ENCODE results near the gene CDV3. TPM values are rescaled to one million over a fixed set of nuclear protein-coding genes. Genes with fewer than 3 reads are reported as not detected.

Gene CDV3
- polyA plus RNA-seq, 2 of the 4 experiments (the other 2 are of a cell fraction), result 101 to 120 TPM

GRCh38 chr3:133574260-133574881 is 885 bp downstream of the CDV3 start:
- 2% methylated on average over 11 of the region's 54 CpGs for WGBS (ENCODE audit: missing lambda C conversion rate)
- no peaks in the 10 kb centered on the region for H3K9me3 ChIP-seq
- peaks cover 54% of the 10 kb centered on the region for H3K4me1 ChIP-seq
- FAIRE-seq (no peak), ATAC-seq (peak; percentile 18 to 49), DNase-seq (ENCODE audit: low read depth in 1 of 2, low spot score in 1 of 2) (peak in 1 of 2 experiments; percentile 39)
- peak overlapping the region; percentile 83 for H3K4me2 ChIP-seq
- H3K4me3 ChIP-seq, result peak overlapping the region; percentile 86
- H3K27ac ChIP-seq, result peak overlapping the region; percentile 95 to 100
- ChIA-PET CTCF (interaction anchor here (0.5 to 1.4 kb wide), 5 partner anchors 11 to 843 kb away, joined by 3 to 7 read pairs (median 3); no protein-coding TSS in a partner anchor), POLR2A (interaction anchor here (1.5 to 2.6 kb wide), 5 partner anchors 10 to 110 kb away, joined by 3 to 17 read pairs (median 8); no protein-coding TSS in a partner anchor)
- no peak for TF ChIP-seq MAZ (IDR thresholded peaks at IDR 0.05; ENCODE audit: borderline replicate concordance, low read depth, low read length)
- TF ChIP-seq BHLHE40 (IDR thresholded peaks at IDR 0.05; ENCODE audit: low read depth, low read length), result no peak
- TF ChIP-seq ZNF302 (CRISPR knock-in tag; IDR thresholded peaks at IDR 0.05), result no peak
- TF ChIP-seq MYC (IDR thresholded peaks at IDR 0.05; ENCODE audit: borderline replicate concordance, low read length), result 0 out of 2 replicates have a peak, but pooled peaks have one; percentile 21
- peak; percentile 52; the same call in 1 of the 2 replicates for TF ChIP-seq HOXB5 (CRISPR knock-in tag; IDR thresholded peaks at IDR 0.05)
- TF ChIP-seq NPAS2 (CRISPR knock-in tag; IDR thresholded peaks at IDR 0.05; ENCODE audit: borderline replicate concordance), result 0 out of 2 replicates have a peak, but pooled peaks have one; percentile 13
- TF ChIP-seq HOXA7 (CRISPR knock-in tag; IDR thresholded peaks at IDR 0.05), result no peak
- no peak for TF ChIP-seq CBX8 (IDR thresholded peaks at IDR 0.05)
- TF ChIP-seq JUN (IDR thresholded peaks at IDR 0.05), result no peak
- TF ChIP-seq RAD21 (conservative IDR thresholded peaks at IDR 0.05 in 1 of 2, IDR thresholded peaks at IDR 0.05 in 1 of 2), result 0 out of 5 replicates have a peak, but pooled peaks of 1 of the 2 experiments have one; percentile 13
- TF ChIP-seq ZFP36 (IDR thresholded peaks at IDR 0.05; ENCODE audit: borderline replicate concordance, partially characterized antibody), result no peak
- peak; percentile 31; the same call in 1 of the 2 replicates for TF ChIP-seq USF2 (IDR thresholded peaks at IDR 0.05)
- TF ChIP-seq ELK1 (IDR thresholded peaks at IDR 0.05; ENCODE audit: low read depth, low read length), result no peak

- TF ChIP-seq E2F6 (IDR thresholded peaks at IDR 0.05; ENCODE audit: borderline replicate concordance, low read depth), result no peak
- no peak for TF ChIP-seq RCOR1 (IDR thresholded peaks at IDR 0.05; ENCODE audit: low read depth, low read length)
- 0 out of 5 replicates have a peak, but pooled peaks of 1 of the 2 experiments have one; percentile 21 for TF ChIP-seq JUN (IDR thresholded peaks at IDR 0.05)
- no peak for TF ChIP-seq HMGXB4 (CRISPR knock-in tag; IDR thresholded peaks at IDR 0.05; ENCODE audit: borderline replicate concordance)
- TF ChIP-seq POLR2AphosphoS2 (conservative IDR thresholded peaks at IDR 0.05; ENCODE audit: low read length), result no peak
- no peak for TF ChIP-seq BCL3 (IDR thresholded peaks at IDR 0.05)
- TF ChIP-seq EHF (CRISPR knock-in tag; IDR thresholded peaks at IDR 0.05), result no peak
- CTCF ChIA-PET, result interaction anchor here (0.6 to 1.4 kb wide), 4 partner anchors 12 to 844 kb away, joined by 3 to 7 read pairs (median 3); no protein-coding TSS in a partner anchor
- peak overlapping the region; percentile 83 for H3K4me2 ChIP-seq
- FAIRE-seq (no peak), ATAC-seq (no peak), DNase-seq (ENCODE audit: low read depth in 1 of 2, low spot score in 1 of 2) (no peak)
- H3K27ac ChIP-seq, result peak overlapping the region; percentile 95 to 100
- peak overlapping the region; percentile 86 for H3K4me3 ChIP-seq
- no peaks in the 10 kb centered on the region for H3K9me3 ChIP-seq
- 18% methylated on average over 4 of the region's 4 CpGs for WGBS (ENCODE audit: missing lambda C conversion rate)
- H3K4me1 ChIP-seq, result peaks cover 47% of the 10 kb centered on the region
- POLR2A ChIA-PET, result interaction anchor here (2.6 kb wide), 1 partner anchor 39 kb away, joined by 17 read pairs; no protein-coding TSS in a partner anchor
These were observed 1.6 kb downstream of the CDV3 start for GRCh38 chr3:133575086-133575485.

All from A549 (cell line).